ENCODE data around the gene NF2. TPM values are rescaled to one million over a fixed set of nuclear protein-coding genes. Genes with fewer than 3 reads are reported as not detected.

NF2 gene
- polyA plus RNA-seq, 3 donors, result 7.7 to 15.5 (median 8.4) TPM

GRCh38 chr22:29704528-29705285 is 101.3 kb downstream of the NF2 start:
- Mint-ChIP-seq H3K36me3 (no peaks in the 10 kb centered on the region), H3K4me1 (peaks cover 19% of the 10 kb centered on the region), H3K9me3 (no peaks in the 10 kb centered on the region), H3K27me3 (ENCODE audit: low read depth in 3 of 3) (peaks cover 15 to 38% (median 20%) of the 10 kb centered on the region in 3 donors), H3K27ac (no peak overlapping the region), H3K4me3 (no peak overlapping the region)
- peaks cover 7 to 14% of the 10 kb centered on the region in 2 donors for H3K4me1 ChIP-seq (ENCODE audit: control insufficient read depth in 1 of 2, insufficient read depth in 2 of 2, low read length in 2 of 2)
- DNase-seq, result no peak
- intact Hi-C loops (cut with micrococcal nuclease), result no loop called here
- WGBS (ENCODE audit: insufficient coverage), result 67% methylated on average over 6 of the region's 14 CpGs
- no peak overlapping the region for H3K9ac ChIP-seq (ENCODE audit: insufficient read depth, low read length, poor library complexity, severe bottlenecking)
- H3K4me2 ChIP-seq (replicated peaks; ENCODE audit: extremely low read depth, low read length, poor library complexity, severe bottlenecking), result no peak overlapping the region
- no peak overlapping the region for H3K27ac ChIP-seq (ENCODE audit: low read depth in 1 of 2, low read length in 2 of 2)
- H3K9me3 ChIP-seq (replicated peaks in 1 of 2; ENCODE audit: control insufficient read depth in 1 of 2, insufficient read depth in 1 of 2, low read length in 2 of 2), result no peaks in the 10 kb centered on the region
- H4K20me1 ChIP-seq (ENCODE audit: insufficient read depth, low read length), result peaks cover 9% of the 10 kb centered on the region
- no peak overlapping the region for H3K4me3 ChIP-seq (replicated peaks in 1 of 3; ENCODE audit: low read depth in 2 of 3, low read length in 3 of 3)
- peaks cover 0 to 9% of the 10 kb centered on the region in 2 donors for H3K27me3 ChIP-seq (ENCODE audit: control insufficient read depth in 2 of 2, insufficient read depth in 2 of 2, low read length in 2 of 2)
- no peak for TF ChIP-seq CTCF (IDR thresholded peaks at IDR 0.05)
- no peak overlapping the region for H2AFZ ChIP-seq (ENCODE audit: insufficient read depth, low read depth, low read length, poor library complexity, severe bottlenecking)
- no peaks in the 10 kb centered on the region for H3K36me3 ChIP-seq (replicated peaks in 1 of 2; ENCODE audit: control insufficient read depth in 1 of 2, insufficient read depth in 2 of 2, low read length in 2 of 2)
- no peaks in the 10 kb centered on the region for H3K79me2 ChIP-seq (ENCODE audit: insufficient read depth, low read length)

GRCh38 chr22:29705651-29706050 is 102.2 kb downstream of the NF2 start:
- Histone ChIP-seq H3K27ac (ENCODE audit: low read depth in 1 of 2, low read length in 2 of 2) (no peak overlapping the region), H3K9me3 (replicated peaks in 1 of 2; ENCODE audit: control insufficient read depth in 1 of 2, insufficient read depth in 1 of 2, low read length in 2 of 2) (no peaks in the 10 kb centered on the region), H3K27me3 (ENCODE audit: control insufficient read depth in 2 of 2, insufficient read depth in 2 of 2, low read length in 2 of 2) (peaks cover 0 to 9% of the 10 kb centered on the region in 2 donors), H3K4me3 (replicated peaks in 1 of 3; ENCODE audit: low read depth in 2 of 3, low read length in 3 of 3) (no peak overlapping the region), H3K36me3 (replicated peaks in 1 of 2; ENCODE audit: control insufficient read depth in 1 of 2, insufficient read depth in 2 of 2, low read length in 2 of 2) (no peaks in the 10 kb centered on the region), H3K79me2 (ENCODE audit: insufficient read depth, low read length) (no peaks in the 10 kb centered on the region), H3K9ac (ENCODE audit: insufficient read depth, low read length, poor library complexity, severe bottlenecking) (no peak overlapping the region), H4K20me1 (ENCODE audit: insufficient read depth, low read length) (peaks cover 9% of the 10 kb centered on the region), H3K4me1 (ENCODE audit: control insufficient read depth in 1 of 2, insufficient read depth in 2 of 2, low read length in 2 of 2) (peaks cover 7 to 14% of the 10 kb centered on the region in 2 donors), H3K4me2 (replicated peaks; ENCODE audit: extremely low read depth, low read length, poor library complexity, severe bottlenecking) (no peak overlapping the region), H2AFZ (ENCODE audit: insufficient read depth, low read depth, low read length, poor library complexity, severe bottlenecking) (no peak overlapping the region)
- Mint-ChIP-seq H3K36me3 (no peaks in the 10 kb centered on the region), H3K4me1 (peaks cover 19% of the 10 kb centered on the region), H3K9me3 (no peaks in the 10 kb centered on the region), H3K27me3 (ENCODE audit: low read depth in 3 of 3) (peaks cover 19 to 35% (median 20%) of the 10 kb centered on the region in 3 donors), H3K4me3 (no peak overlapping the region), H3K27ac (no peak overlapping the region)
- TF ChIP-seq CTCF (IDR thresholded peaks at IDR 0.05), result no peak
- no peak for DNase-seq
- WGBS (ENCODE audit: insufficient coverage), result 95% methylated on average over 4 of the region's 7 CpGs
- intact Hi-C loops (cut with micrococcal nuclease), result no loop called here
